IPS-20b (cell line): ENCODE measurements around the gene RBM15B.

Source experiments
- H3K27ac ChIP-seq: one replicate; pipeline ENCODE4 v1.5.1; 2013; ENCODE audit warnings: low read length
- H3K27me3 ChIP-seq: 2 replicates; pipeline ENCODE4 v1.6.1; 2013; ENCODE audit warnings: mild to moderate bottlenecking, low read length, inconsistent platforms; ENCODE audit not compliant: insufficient read depth
- H3K36me3 ChIP-seq: 2 replicates; pipeline ENCODE4 v1.6.1; 2013; ENCODE audit warnings: low read depth, mild to moderate bottlenecking, inconsistent platforms, low read length, moderate library complexity; ENCODE audit not compliant: insufficient read depth
- H3K4me1 ChIP-seq: 2 replicates; pipeline ENCODE4 v1.6.1; 2013; ENCODE audit warnings: mild to moderate bottlenecking, control low read depth, inconsistent platforms, low read length, moderate library complexity; ENCODE audit not compliant: insufficient read depth
- H3K4me3 ChIP-seq: 2 replicates; pipeline ENCODE4 v1.5.1; 2013; ENCODE audit warnings: mild to moderate bottlenecking, low read length, inconsistent platforms
- H3K9ac ChIP-seq: 2 replicates; pipeline ENCODE4 v1.6.1; 2013; ENCODE audit warnings: low read depth, mild to moderate bottlenecking, inconsistent platforms, low read length, moderate library complexity
- H3K9me3 ChIP-seq: 2 replicates; pipeline ENCODE4 v1.6.1; 2013; ENCODE audit warnings: mild to moderate bottlenecking, low read depth, low read length, inconsistent platforms; ENCODE audit not compliant: insufficient read depth

Gene RBM15B

GRCh38 chr3:51391075-51391565, at the start of gene RBM15B:
RBM15B (plus strand) TSS chr3:51391285; CDS start chr3:51391400, 115 bp downstream.
- Histone ChIP-seq H3K36me3 (peaks cover 83% of the 10 kb centered on the region), H3K4me1 (peaks cover 15% of the 10 kb centered on the region; the same call in 1 of the 2 replicates)

GRCh38 chr3:51343918-51344687, 47.0 kb upstream of the RBM15B start:
- Histone ChIP-seq H3K9ac (no peak overlapping the region), H3K4me1 (peaks cover 6% of the 10 kb centered on the region; the same call in 1 of the 2 replicates), H3K36me3 (peaks cover under 1% of the 10 kb centered on the region; the same call in 1 of the 2 replicates), H3K9me3 (no peaks in the 10 kb centered on the region), H3K27me3 (no peaks in the 10 kb centered on the region), H3K4me3 (no peak overlapping the region), H3K27ac (no peak overlapping the region)

More at GRCh38 chr3:51391075-51391565, at the start of gene RBM15B:
- Histone ChIP-seq H3K9ac (peak within 1 kb of the TSS; percentile 86), H3K4me3 (peak within 1 kb of the TSS; percentile 71), H3K27me3 (no peaks in the 10 kb centered on the region), H3K27ac (no peak within 1 kb of the TSS), H3K9me3 (peaks cover 4% of the 10 kb centered on the region; the same call in 1 of the 2 replicates)

GRCh38 chr3:51350751-51351150, 40.3 kb upstream of the RBM15B start:
- Histone ChIP-seq H3K9ac (no peak overlapping the region), H3K27me3 (no peaks in the 10 kb centered on the region), H3K4me1 (no peaks in the 10 kb centered on the region), H3K27ac (no peak overlapping the region), H3K36me3 (no peaks in the 10 kb centered on the region; the same call in 1 of the 2 replicates), H3K4me3 (no peak overlapping the region), H3K9me3 (no peaks in the 10 kb centered on the region)

- Histone ChIP-seq H3K4me1 (no peaks in the 10 kb centered on the region), H3K27ac (no peak overlapping the region), H3K9ac (no peak overlapping the region), H3K9me3 (no peaks in the 10 kb centered on the region), H3K36me3 (no peaks in the 10 kb centered on the region; the same call in 1 of the 2 replicates), H3K4me3 (no peak overlapping the region), H3K27me3 (no peaks in the 10 kb centered on the region)
Measured at GRCh38 chr3:51353131-51353530, 38.0 kb upstream of the RBM15B start.

GRCh38 chr3:51353691-51354090, 37.4 kb upstream of the RBM15B start:
- Histone ChIP-seq H3K36me3 (no peaks in the 10 kb centered on the region; the same call in 1 of the 2 replicates), H3K27ac (no peak overlapping the region), H3K4me3 (no peak overlapping the region), H3K4me1 (no peaks in the 10 kb centered on the region), H3K9me3 (no peaks in the 10 kb centered on the region), H3K9ac (no peak overlapping the region), H3K27me3 (no peaks in the 10 kb centered on the region)

- Histone ChIP-seq H3K36me3 (no peaks in the 10 kb centered on the region; the same call in 1 of the 2 replicates), H3K4me3 (no peak overlapping the region), H3K27me3 (no peaks in the 10 kb centered on the region), H3K4me1 (no peaks in the 10 kb centered on the region), H3K9me3 (no peaks in the 10 kb centered on the region), H3K9ac (no peak overlapping the region), H3K27ac (no peak overlapping the region)
Measured at GRCh38 chr3:51354172-51354571, 36.9 kb upstream of the RBM15B start.

- Histone ChIP-seq H3K9ac (no peak overlapping the region), H3K9me3 (no peaks in the 10 kb centered on the region), H3K4me1 (no peaks in the 10 kb centered on the region), H3K4me3 (no peak overlapping the region), H3K27ac (no peak overlapping the region), H3K36me3 (no peaks in the 10 kb centered on the region; the same call in 1 of the 2 replicates), H3K27me3 (no peaks in the 10 kb centered on the region)
Measured at GRCh38 chr3:51354731-51355615, 36.1 kb upstream of the RBM15B start.

- Histone ChIP-seq H3K9ac (no peak overlapping the region), H3K4me3 (no peak overlapping the region), H3K9me3 (no peaks in the 10 kb centered on the region), H3K27ac (no peak overlapping the region), H3K27me3 (no peaks in the 10 kb centered on the region), H3K36me3 (no peaks in the 10 kb centered on the region; the same call in 1 of the 2 replicates), H3K4me1 (no peaks in the 10 kb centered on the region)
Measured at GRCh38 chr3:51355891-51356578, 35.0 kb upstream of the RBM15B start.

GRCh38 chr3:51357856-51358255, 33.2 kb upstream of the RBM15B start:
- no peak overlapping the region for H3K27ac ChIP-seq
- H3K4me1 ChIP-seq, result no peaks in the 10 kb centered on the region
- H3K27me3 ChIP-seq, result no peaks in the 10 kb centered on the region
- H3K36me3 ChIP-seq, result no peaks in the 10 kb centered on the region; the same call in 1 of the 2 replicates
- H3K4me3 ChIP-seq, result no peak overlapping the region
- no peaks in the 10 kb centered on the region for H3K9me3 ChIP-seq
- H3K9ac ChIP-seq, result no peak overlapping the region

- Histone ChIP-seq H3K9me3 (no peaks in the 10 kb centered on the region), H3K4me1 (no peaks in the 10 kb centered on the region), H3K4me3 (no peak overlapping the region), H3K27ac (no peak overlapping the region), H3K36me3 (no peaks in the 10 kb centered on the region; the same call in 1 of the 2 replicates), H3K9ac (no peak overlapping the region), H3K27me3 (no peaks in the 10 kb centered on the region)
Measured at GRCh38 chr3:51358981-51359380, 32.1 kb upstream of the RBM15B start.

- Histone ChIP-seq H3K36me3 (no peaks in the 10 kb centered on the region), H3K27me3 (no peaks in the 10 kb centered on the region), H3K9me3 (no peaks in the 10 kb centered on the region), H3K4me3 (no peak overlapping the region), H3K27ac (no peak overlapping the region), H3K4me1 (no peaks in the 10 kb centered on the region), H3K9ac (no peak overlapping the region)
Measured at GRCh38 chr3:51360806-51361205, 30.3 kb upstream of the RBM15B start.
